Gastrocnemius medialis (tissue), 4 donors: ENCODE measurements around the gene EGFLAM. TPM values are rescaled to one million over a fixed set of nuclear protein-coding genes. Genes with fewer than 3 reads are reported as not detected.
"Not testable (repeated sequence)": the region's sequence is repeated elsewhere in the genome, so short reads cannot be mapped to it uniquely, and the experiment has no call there.

Source experiments
- ATAC-seq, 2 donors: fragments of 150-250 bp; one replicate each; pipeline ENCODE4 v1.9.1; 2016
- DNase-seq, 2 donors: peaks; one replicate each; pipeline ENCODE4 v3.0.0-alpha.2; 2019
- H3K27ac ChIP-seq, 4 donors: fragments of 200-600 bp; sonication (generic); 1 replicate in 1 of 4; 2 replicates in 3 of 4; pipeline ENCODE4 v1.5.1; 2016 to 2018; ENCODE audit warnings: mild to moderate bottlenecking in 2 of 4, moderate library complexity in 1 of 4
- H3K27me3 ChIP-seq, 3 donors: fragments of 200-600 bp; sonication (generic) in 2 of 3; 1 replicate in 1 of 3; 2 replicates in 2 of 3; pipeline versions ENCODE4 v1.5.1 to v1.6.0; 2016 to 2019; ENCODE audit warnings: mild to moderate bottlenecking in 1 of 3, moderate library complexity in 1 of 3
- H3K36me3 ChIP-seq, 2 donors: fragments of 200-600 bp; sonication (generic) in 1 of 2; one replicate each; pipeline ENCODE4 v1.5.1; 2017 to 2018
- H3K4me1 ChIP-seq, 2 donors: fragments of 200-600 bp; sonication (generic) in 1 of 2; one replicate each; pipeline ENCODE4 v1.5.1; 2016 to 2017; ENCODE audit warnings: mild to moderate bottlenecking in 2 of 2
- H3K4me3 ChIP-seq, 4 donors: fragments of 200-600 bp; sonication (generic) in 3 of 4; 1 replicate in 1 of 4; 2 replicates in 3 of 4; pipeline ENCODE4 v1.5.1; 2016 to 2019; ENCODE audit warnings: mild to moderate bottlenecking in 2 of 4
- H3K9me3 ChIP-seq, 3 donors: fragments of 200-600 bp; sonication (generic) in 2 of 3; 1 replicate in 1 of 3; 2 replicates in 2 of 3; pipeline ENCODE4 v1.5.1; 2016 to 2019
- CTCF ChIP-seq, 5 experiments: fragments of 450-650 bp in 3 of 5; fragments of 200-600 bp in 2 of 5; sonication (generic) in 2 of 5; IDR thresholded peaks in 4 of 5; conservative IDR thresholded peaks in 1 of 5; 1 replicate in 4 of 5; 2 replicates in 1 of 5; pipeline ENCODE4 v1.5.1; 2016 to 2019; ENCODE audit warnings: antibody characterized with exemption in 5 of 5, mild to moderate bottlenecking in 3 of 5, moderate library complexity in 3 of 5
- POLR2A ChIP-seq, 2 donors: fragments of 450-650 bp; IDR thresholded peaks; one replicate each; pipeline ENCODE4 v1.6.1; 2017; ENCODE audit warnings: antibody characterized with exemption in 2 of 2, mild to moderate bottlenecking in 2 of 2, moderate library complexity in 2 of 2
- in situ Hi-C, 4 donors: fragments of 200-750 bp; cut with MboI; loops; one replicate each; pipeline versions ENCODE4 v1.15.0 to v1.8.0; 2017; ENCODE audit warnings: low sequenced_read_pairs in 4 of 4
- intact Hi-C: fragments of 100-400 bp; cut with DNase I; formaldehyde crosslinking; loops from one replicate; pipeline ENCODE4 v1.15.1; 2023; ENCODE audit warnings: low total_unique reads
- total RNA-seq, 4 donors: library from RNA; depleted of rRNA; stranded (reverse); fragments of >200 nt; gene quantifications; one replicate each; pipeline versions ENCODE4 v1.1.0 to v1.2.3, GENCODE V29; 2016

Gene EGFLAM
- total RNA-seq, 4 donors from 2014 or later, result 19.2 to 36.4 (median 32.7) TPM

GRCh38 chr5:38413696-38414095 is 155.3 kb downstream of the EGFLAM start:
- DNase-seq, result no peak
- H3K27me3 ChIP-seq, result no peaks in the 10 kb centered on the region
- no peak for TF ChIP-seq POLR2A (IDR thresholded peaks at IDR 0.05)
- TF ChIP-seq CTCF (IDR thresholded peaks at IDR 0.05 in 4 of 5, conservative IDR thresholded peaks at IDR 0.05 in 1 of 5), result no peak
- no peak overlapping the region for H3K4me3 ChIP-seq
- H3K36me3 ChIP-seq, result no peaks in the 10 kb centered on the region
- intact Hi-C loops, result no loop called here
- H3K9me3 ChIP-seq, result no peaks in the 10 kb centered on the region
- H3K27ac ChIP-seq, result no peak overlapping the region
- H3K4me1 ChIP-seq, result no peaks in the 10 kb centered on the region
- no peak for ATAC-seq
- in situ Hi-C loops, result no loop called here

GRCh38 chr5:38414348-38414747 is 156.0 kb downstream of the EGFLAM start:
- Histone ChIP-seq H3K9me3 (no peaks in the 10 kb centered on the region), H3K4me3 (no peak overlapping the region), H3K27me3 (no peaks in the 10 kb centered on the region), H3K27ac (no peak overlapping the region), H3K4me1 (no peaks in the 10 kb centered on the region), H3K36me3 (no peaks in the 10 kb centered on the region)
- intact Hi-C loops (no loop called here), in situ Hi-C loops (no loop called here)
- no peak for TF ChIP-seq CTCF (IDR thresholded peaks at IDR 0.05 in 4 of 5, conservative IDR thresholded peaks at IDR 0.05 in 1 of 5)
- TF ChIP-seq POLR2A (IDR thresholded peaks at IDR 0.05), result no peak
- DNase-seq, result no peak
- no peak for ATAC-seq

GRCh38 chr5:38415772-38416171 is 157.4 kb downstream of the EGFLAM start:
- in situ Hi-C loops, H3K27me3 ChIP-seq, H3K36me3 ChIP-seq, H3K4me1 ChIP-seq, intact Hi-C loops, H3K9me3 ChIP-seq, H3K27ac ChIP-seq, H3K4me3 ChIP-seq, DNase-seq, ATAC-seq: not testable (repeated sequence)

GRCh38 chr5:38417658-38418017 is 159.3 kb downstream of the EGFLAM start:
- no peak for TF ChIP-seq CTCF (IDR thresholded peaks at IDR 0.05 in 4 of 5, conservative IDR thresholded peaks at IDR 0.05 in 1 of 5)
- Histone ChIP-seq H3K27me3 (no peaks in the 10 kb centered on the region), H3K4me3 (no peak overlapping the region), H3K9me3 (no peaks in the 10 kb centered on the region), H3K27ac (no peak overlapping the region), H3K4me1 (no peaks in the 10 kb centered on the region), H3K36me3 (no peaks in the 10 kb centered on the region)
- intact Hi-C loops, result no loop called here
- in situ Hi-C loops, result no loop called here
- no peak for DNase-seq
- no peak for ATAC-seq

- intact Hi-C loops, result loop anchor here (2.0 to 10.0 kb wide), 3 partner anchors 247 to 505 kb away; no protein-coding TSS in a partner anchor
- DNase-seq (no peak), ATAC-seq (no peak)
- in situ Hi-C loops, result no loop called here
- H3K27ac ChIP-seq, result no peak overlapping the region
- H3K4me3 ChIP-seq, result no peak overlapping the region
- H3K27me3 ChIP-seq, result no peaks in the 10 kb centered on the region
- no peaks in the 10 kb centered on the region for H3K36me3 ChIP-seq
- no peaks in the 10 kb centered on the region for H3K9me3 ChIP-seq
- no peaks in the 10 kb centered on the region for H3K4me1 ChIP-seq
- TF ChIP-seq POLR2A (IDR thresholded peaks at IDR 0.05) (no peak), CTCF (IDR thresholded peaks at IDR 0.05 in 4 of 5, conservative IDR thresholded peaks at IDR 0.05 in 1 of 5) (no peak)
Measured at GRCh38 chr5:38420246-38420645, 161.9 kb downstream of the EGFLAM start.
